HepG2 (cell line): ENCODE data around the gene CD68. TPM values are rescaled to one million over a fixed set of nuclear protein-coding genes. Genes with fewer than 3 reads are reported as not detected.

ENCODE experiments used
- DNMT3B ChIP-seq: conservative IDR thresholded peaks from 2 replicates; pipeline ENCODE4 v1.6.1; 2016; ENCODE audit warnings: missing biosample characterization, control low read depth
- HDAC1 ChIP-seq: sonication (generic); formaldehyde crosslinking; IDR thresholded peaks from 2 replicates; pipeline ENCODE4 v1.5.1; 2020; ENCODE audit warnings: mild to moderate bottlenecking, missing genetic modification reagents
- MED1 ChIP-seq: sonication (generic); formaldehyde crosslinking; IDR thresholded peaks from 2 replicates; pipeline ENCODE4 v1.4.0; 2020; ENCODE audit warnings: missing genetic modification reagents
- MTERF4 ChIP-seq: sonication (generic); formaldehyde crosslinking; IDR thresholded peaks from 2 replicates; pipeline ENCODE4 v1.8.0; 2023; ENCODE audit warnings: mild to moderate bottlenecking, missing genetic modification reagents
- PITX1 ChIP-seq: sonication (generic); formaldehyde crosslinking; IDR thresholded peaks from 2 replicates; pipeline ENCODE4 v1.5.1; 2020; ENCODE audit warnings: mild to moderate bottlenecking, missing genetic modification reagents
- POLR2AphosphoS5 ChIP-seq: IDR thresholded peaks from 2 replicates; pipeline ENCODE4 v1.6.1; 2012; ENCODE audit warnings: low read depth, low read length
- SALL1 ChIP-seq: sonication (generic); formaldehyde crosslinking; IDR thresholded peaks from 2 replicates; pipeline ENCODE4 v1.8.0; 2022; ENCODE audit warnings: mild to moderate bottlenecking, missing genetic modification reagents
- SMAD3 ChIP-seq: sonication (generic); formaldehyde crosslinking; IDR thresholded peaks from 2 replicates; pipeline ENCODE4 v1.4.0; 2020; ENCODE audit warnings: missing genetic modification reagents
- YEATS2 ChIP-seq: sonication (generic); formaldehyde crosslinking; IDR thresholded peaks from 2 replicates; pipeline ENCODE4 v1.4.0; 2020; ENCODE audit warnings: missing genetic modification reagents, borderline replicate concordance
- ZMYM3 ChIP-seq: sonication (generic); formaldehyde crosslinking; IDR thresholded peaks from 2 replicates; pipeline ENCODE4 v1.5.1; 2020; ENCODE audit warnings: mild to moderate bottlenecking, missing genetic modification reagents
- ZMYM4 ChIP-seq: sonication (generic); formaldehyde crosslinking; IDR thresholded peaks from 2 replicates; pipeline ENCODE4 v1.8.1; 2023; ENCODE audit warnings: mild to moderate bottlenecking, missing genetic modification reagents
- ZNF205 ChIP-seq: IDR thresholded peaks from 2 replicates; pipeline ENCODE4 v1.6.1; 2018; ENCODE audit warnings: missing biosample characterization, missing genetic modification reagents
- ZNF317 ChIP-seq: sonication (generic); formaldehyde crosslinking; IDR thresholded peaks from 2 replicates; pipeline ENCODE4 v1.5.0; 2020; ENCODE audit warnings: mild to moderate bottlenecking, missing genetic modification reagents
- ZNF333 ChIP-seq: sonication (generic); formaldehyde crosslinking; IDR thresholded peaks from 2 replicates; pipeline ENCODE4 v1.4.0; 2020; ENCODE audit warnings: mild to moderate bottlenecking, missing genetic modification reagents, borderline replicate concordance
- ZNF383 ChIP-seq: sonication (generic); formaldehyde crosslinking; IDR thresholded peaks from 2 replicates; pipeline ENCODE4 v1.4.0; 2020; ENCODE audit warnings: missing genetic modification reagents, mild to moderate bottlenecking, borderline replicate concordance
- ZNF552 ChIP-seq: sonication (generic); formaldehyde crosslinking; IDR thresholded peaks from 2 replicates; pipeline ENCODE4 v1.9.0; 2022; ENCODE audit warnings: missing genetic modification reagents, mild to moderate bottlenecking, borderline replicate concordance
- ZNF589 ChIP-seq: sonication (generic); formaldehyde crosslinking; conservative IDR thresholded peaks from 2 replicates; pipeline ENCODE4 v1.8.0; 2022; ENCODE audit warnings: mild to moderate bottlenecking, moderate library complexity, missing genetic modification reagents
- ZNF740 ChIP-seq: sonication (generic); formaldehyde crosslinking; IDR thresholded peaks from 2 replicates; pipeline ENCODE4 v1.4.0; 2020; ENCODE audit warnings: missing genetic modification reagents
- ZNF788 ChIP-seq: sonication (generic); formaldehyde crosslinking; IDR thresholded peaks from 2 replicates; pipeline ENCODE4 v1.5.0; 2020; ENCODE audit warnings: mild to moderate bottlenecking, missing genetic modification reagents, borderline replicate concordance
- polyA plus RNA-seq, 8 experiments: library from polyadenylated mRNA; depleted of rRNA in 3 of 8; stranded (reverse) in 7 of 8; unstranded in 1 of 8; fragments of >200 nt; fragmentation: Illumina TruSeq in 4 of 8; extraction: Trizol in 4 of 8; gene quantifications; 2 replicates each; pipeline versions ENCODE4 v1.2.1 to v1.2.3, GENCODE V29; 2011 to 2016; ENCODE audit warnings: low read depth in 4 of 8, missing spikeins in 1 of 8, mixed read lengths in 1 of 8; ENCODE audit not compliant: insufficient read depth in 1 of 8
- total RNA-seq, 5 experiments: library from RNA; depleted of rRNA; stranded (reverse); fragments of >200 nt; fragmentation: Illumina TruSeq; extraction: Trizol; gene quantifications; 2 replicates each; pipeline ENCODE4 v1.2.3, GENCODE V29; 2016; ENCODE audit warnings: low read depth in 1 of 5
- TF ChIP-seq, protein P1 (sequence below): sonication (generic); formaldehyde crosslinking; IDR thresholded peaks from 2 replicates; pipeline ENCODE4 v1.4.0; 2020; ENCODE audit warnings: missing genetic modification reagents, borderline replicate concordance
- TF ChIP-seq, protein P2 (sequence below): sonication (generic); formaldehyde crosslinking; IDR thresholded peaks from 2 replicates; pipeline ENCODE4 v1.4.0; 2020; ENCODE audit warnings: missing genetic modification reagents, mild to moderate bottlenecking, borderline replicate concordance

The CD68 gene
- total and polyA plus RNA-seq, 2 of the 13 experiments (the other 11 are each of a cell fraction or from before 2014, with no cell fraction given) = 10.3 to 104 TPM

- no peak for TF ChIP-seq YEATS2 (CRISPR knock-in tag)
- TF ChIP-seq ZMYM3 (CRISPR knock-in tag) = peak; percentile 79
- 0 out of 2 replicates have a peak, but pooled peaks have one; percentile 1 for TF ChIP-seq ZNF205 (CRISPR knock-in tag)
- no peak for TF ChIP-seq ZNF589 (CRISPR knock-in tag)
- no peak for TF ChIP-seq ZNF317 (CRISPR knock-in tag)
- TF ChIP-seq HDAC1 (CRISPR knock-in tag) = peak; percentile 43; the same call in 1 of the 2 replicates
- no peak for TF ChIP-seq MTERF4 (CRISPR knock-in tag)
- TF ChIP-seq ZNF740 (CRISPR knock-in tag) = peak; percentile 80; the same call in 1 of the 2 replicates
- TF ChIP-seq POLR2AphosphoS5 = peak; percentile 51; the same call in 1 of the 2 replicates
- TF ChIP-seq, protein P1, sequence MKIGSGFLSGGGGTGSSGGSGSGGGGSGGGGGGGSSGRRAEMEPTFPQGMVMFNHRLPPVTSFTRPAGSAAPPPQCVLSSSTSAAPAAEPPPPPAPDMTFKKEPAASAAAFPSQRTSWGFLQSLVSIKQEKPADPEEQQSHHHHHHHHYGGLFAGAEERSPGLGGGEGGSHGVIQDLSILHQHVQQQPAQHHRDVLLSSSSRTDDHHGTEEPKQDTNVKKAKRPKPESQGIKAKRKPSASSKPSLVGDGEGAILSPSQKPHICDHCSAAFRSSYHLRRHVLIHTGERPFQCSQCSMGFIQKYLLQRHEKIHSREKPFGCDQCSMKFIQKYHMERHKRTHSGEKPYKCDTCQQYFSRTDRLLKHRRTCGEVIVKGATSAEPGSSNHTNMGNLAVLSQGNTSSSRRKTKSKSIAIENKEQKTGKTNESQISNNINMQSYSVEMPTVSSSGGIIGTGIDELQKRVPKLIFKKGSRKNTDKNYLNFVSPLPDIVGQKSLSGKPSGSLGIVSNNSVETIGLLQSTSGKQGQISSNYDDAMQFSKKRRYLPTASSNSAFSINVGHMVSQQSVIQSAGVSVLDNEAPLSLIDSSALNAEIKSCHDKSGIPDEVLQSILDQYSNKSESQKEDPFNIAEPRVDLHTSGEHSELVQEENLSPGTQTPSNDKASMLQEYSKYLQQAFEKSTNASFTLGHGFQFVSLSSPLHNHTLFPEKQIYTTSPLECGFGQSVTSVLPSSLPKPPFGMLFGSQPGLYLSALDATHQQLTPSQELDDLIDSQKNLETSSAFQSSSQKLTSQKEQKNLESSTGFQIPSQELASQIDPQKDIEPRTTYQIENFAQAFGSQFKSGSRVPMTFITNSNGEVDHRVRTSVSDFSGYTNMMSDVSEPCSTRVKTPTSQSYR (CRISPR knock-in tag) = no peak
- no peak for TF ChIP-seq ZNF383 (CRISPR knock-in tag)
- no peak for TF ChIP-seq PITX1 (CRISPR knock-in tag)
- no peak for TF ChIP-seq ZNF552 (CRISPR knock-in tag)
- TF ChIP-seq SMAD3 (CRISPR knock-in tag) = no peak
- no peak for TF ChIP-seq DNMT3B (CRISPR knock-in tag)
- 0 out of 2 replicates have a peak, but pooled peaks have one; percentile 9 for TF ChIP-seq ZMYM4 (CRISPR knock-in tag)
- 0 out of 2 replicates have a peak, but pooled peaks have one; percentile 16 for TF ChIP-seq ZNF788
- TF ChIP-seq MED1 = no peak
- TF ChIP-seq, protein P2, sequence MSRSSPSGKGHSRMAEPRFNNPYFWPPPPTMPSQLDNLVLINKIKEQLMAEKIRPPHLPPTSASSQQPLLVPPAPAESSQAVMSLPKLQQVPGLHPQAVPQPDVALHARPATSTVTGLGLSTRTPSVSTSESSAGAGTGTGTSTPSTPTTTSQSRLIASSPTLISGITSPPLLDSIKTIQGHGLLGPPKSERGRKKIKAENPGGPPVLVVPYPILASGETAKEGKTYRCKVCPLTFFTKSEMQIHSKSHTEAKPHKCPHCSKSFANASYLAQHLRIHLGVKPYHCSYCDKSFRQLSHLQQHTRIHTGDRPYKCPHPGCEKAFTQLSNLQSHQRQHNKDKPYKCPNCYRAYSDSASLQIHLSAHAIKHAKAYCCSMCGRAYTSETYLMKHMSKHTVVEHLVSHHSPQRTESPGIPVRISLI = peak; percentile 97
- TF ChIP-seq ZNF333 (CRISPR knock-in tag) = no peak
- no peak for TF ChIP-seq SALL1 (CRISPR knock-in tag)
These were observed 35.9 kb downstream of the CD68 start (continued) for GRCh38 chr17:7615265-7615747.
